Activated CD8-positive, alpha-beta memory T cell treated with anti-CD3 and anti-CD28 coated beads for 4 hours (primary cell): ENCODE measurements around the gene RABL3.
"Not testable (repeated sequence)": the region's sequence is repeated elsewhere in the genome, so short reads cannot be mapped to it uniquely, and the experiment has no call there.

ENCODE experiments used
- DNase-seq, 2 donors: peaks; one replicate each; pipeline ENCODE4 v3.0.0-alpha.2; 2020; ENCODE audit warnings: low read depth in 2 of 2

Gene RABL3, protein sequence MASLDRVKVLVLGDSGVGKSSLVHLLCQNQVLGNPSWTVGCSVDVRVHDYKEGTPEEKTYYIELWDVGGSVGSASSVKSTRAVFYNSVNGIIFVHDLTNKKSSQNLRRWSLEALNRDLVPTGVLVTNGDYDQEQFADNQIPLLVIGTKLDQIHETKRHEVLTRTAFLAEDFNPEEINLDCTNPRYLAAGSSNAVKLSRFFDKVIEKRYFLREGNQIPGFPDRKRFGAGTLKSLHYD

DNA sequence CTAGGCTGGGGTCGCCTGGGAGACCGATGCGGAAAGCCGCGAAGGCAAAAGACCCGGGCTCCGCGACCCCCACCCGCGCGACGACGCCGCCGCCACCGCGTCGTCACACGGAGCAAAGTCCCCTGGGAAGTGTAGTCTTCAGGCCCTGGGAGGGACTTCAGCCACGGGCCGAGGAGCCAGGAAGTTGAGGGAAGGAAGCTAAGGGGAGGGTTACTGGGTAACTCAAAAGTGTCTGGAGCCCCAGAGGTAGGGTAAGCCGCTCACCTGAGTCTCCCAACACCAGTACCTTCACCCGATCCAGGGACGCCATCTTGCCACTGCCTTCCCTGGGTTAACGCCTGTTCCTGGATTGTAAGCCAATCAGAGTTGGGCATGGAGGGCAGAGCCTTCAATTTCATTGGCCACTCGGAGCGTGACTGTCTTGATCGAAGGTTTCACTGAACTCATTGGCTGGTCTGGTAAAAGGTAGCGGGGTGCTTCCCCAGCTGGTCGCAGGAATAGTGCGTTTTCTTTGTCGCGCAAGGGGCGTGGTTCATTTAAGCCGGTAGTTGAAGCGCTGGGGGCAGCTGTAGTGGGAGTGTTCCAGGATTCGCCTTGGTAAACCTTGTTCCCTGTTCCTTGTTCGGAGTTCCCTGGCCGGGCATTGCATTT, at the start of gene RABL3, which contains the start of gene GTF2E1:
RABL3 (minus strand) TSS at position 319 of the 651 bp plus-strand sequence; CDS start at position 310, 9 bp downstream.
GTF2E1 (plus strand) TSS at position 547 of the 651 bp plus-strand sequence. CDS start 7,809 bp downstream, outside the sequence.
- peak; percentile 95 to 96 for DNase-seq

DNA sequence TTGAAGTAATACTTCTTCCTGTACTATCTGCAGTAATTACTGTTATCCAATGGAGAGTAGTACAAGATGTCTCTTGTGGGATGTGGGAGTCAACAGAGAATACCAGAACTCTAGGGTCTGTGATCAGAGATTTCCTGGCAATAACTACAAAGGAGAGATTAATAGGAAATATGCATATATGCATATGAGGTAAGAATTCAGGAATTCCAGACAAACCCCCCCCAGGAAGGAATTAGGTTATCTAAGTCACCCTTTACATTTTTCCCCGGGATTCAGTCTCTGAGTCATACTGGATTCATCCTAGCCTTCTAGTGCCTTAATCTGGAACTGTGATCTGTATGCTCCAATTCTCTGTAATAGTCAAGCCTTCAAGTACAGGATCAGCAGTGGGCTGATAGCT, 49.6 kb upstream of the RABL3 start:
- no peak for DNase-seq

DNA sequence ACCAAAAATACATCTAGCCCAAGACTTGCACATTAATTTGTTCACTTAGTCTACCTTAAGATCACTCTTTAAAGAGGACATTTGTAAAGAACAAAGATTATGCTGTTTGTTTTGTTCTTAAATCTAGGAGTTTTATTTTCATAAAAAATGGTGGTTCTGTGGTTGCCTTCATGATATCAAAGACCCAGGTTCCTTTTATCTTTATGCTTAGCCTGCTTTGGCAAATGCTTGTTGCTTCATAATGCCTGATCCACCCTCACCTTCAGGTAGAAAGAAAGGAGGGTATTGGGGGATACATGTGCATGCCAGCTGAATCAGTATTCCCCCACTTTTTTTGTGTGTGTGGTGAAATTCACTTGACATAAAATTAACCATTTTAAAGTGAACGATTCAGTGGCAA, 48.7 kb upstream of the RABL3 start:
- no peak for DNase-seq

DNA sequence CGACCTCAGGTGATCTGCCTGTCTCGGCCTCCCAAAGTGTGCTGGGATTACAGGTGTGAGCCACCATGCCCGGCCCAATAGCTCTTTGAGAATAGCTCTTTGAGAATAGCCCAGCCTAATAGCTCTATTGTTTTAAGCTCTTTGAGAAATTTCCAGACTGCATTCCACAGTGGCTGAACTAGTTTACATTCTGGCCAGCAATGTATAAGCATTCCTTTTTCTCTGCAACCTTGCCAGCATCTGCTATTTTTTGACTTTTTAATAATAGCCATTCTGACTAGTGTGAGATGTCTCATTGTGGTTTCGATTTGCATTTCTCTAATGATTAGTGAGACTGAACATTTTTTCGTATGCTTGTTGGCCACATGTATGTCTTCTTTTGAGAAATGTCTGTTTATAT, 43.5 kb upstream of the RABL3 start:
- not testable (repeated sequence) for DNase-seq

DNA sequence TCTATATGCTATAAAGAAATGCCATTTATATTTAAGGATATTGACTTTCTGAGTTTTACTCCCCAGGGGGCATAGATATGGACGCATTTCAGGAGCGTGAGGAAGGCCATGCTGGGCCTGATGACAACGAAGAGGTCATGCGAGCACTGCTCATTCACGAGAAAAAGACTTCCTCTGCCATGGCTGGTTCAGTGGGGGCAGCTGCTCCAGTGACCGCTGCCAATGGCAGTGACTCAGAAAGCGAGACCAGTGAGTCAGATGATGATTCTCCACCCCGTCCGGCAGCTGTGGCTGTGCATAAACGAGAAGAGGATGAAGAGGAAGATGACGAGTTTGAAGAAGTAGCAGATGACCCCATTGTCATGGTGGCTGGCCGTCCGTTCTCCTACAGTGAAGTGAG, 38.7 kb upstream of the RABL3 start:
- no peak for DNase-seq

DNA sequence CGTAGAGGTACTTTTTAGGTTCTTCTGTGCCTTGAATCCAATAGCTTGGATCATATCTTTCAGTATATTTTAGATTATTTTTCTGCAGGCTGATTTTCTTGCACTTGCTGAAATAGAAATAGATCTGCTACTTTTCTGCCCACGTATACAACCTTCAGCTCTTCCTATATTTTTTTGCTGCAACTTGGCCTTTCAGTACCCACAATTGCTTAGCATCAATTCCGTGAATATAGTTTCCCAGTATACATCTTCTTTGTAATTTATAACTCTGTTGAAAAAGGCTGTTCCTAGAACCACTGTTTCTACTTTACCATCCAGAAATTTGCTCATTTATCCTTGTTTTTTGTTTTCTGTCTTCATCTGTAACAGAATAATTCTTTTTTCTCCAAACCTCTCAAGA, 36.5 kb upstream of the RABL3 start:
- DNase-seq, result no peak

DNA sequence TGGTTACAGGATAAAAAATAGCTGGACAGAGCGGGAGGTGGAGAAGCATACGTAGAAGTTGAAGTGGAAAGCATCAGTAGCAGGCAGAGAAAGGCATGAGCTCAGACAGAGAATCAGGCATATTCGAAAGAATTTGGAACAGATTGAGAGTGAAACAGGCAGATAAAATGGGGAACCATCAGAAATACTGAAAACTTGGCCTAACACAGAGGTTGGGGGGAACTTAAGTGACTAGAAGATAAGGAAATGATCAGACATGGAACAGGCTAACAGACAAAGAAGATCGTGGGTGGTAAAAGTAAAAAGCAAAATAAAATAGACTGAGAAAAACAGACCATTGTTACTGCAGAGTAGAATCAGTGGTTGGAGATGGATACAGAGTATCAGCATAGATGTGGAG, 33.1 kb upstream of the RABL3 start:
- no peak for DNase-seq

DNA sequence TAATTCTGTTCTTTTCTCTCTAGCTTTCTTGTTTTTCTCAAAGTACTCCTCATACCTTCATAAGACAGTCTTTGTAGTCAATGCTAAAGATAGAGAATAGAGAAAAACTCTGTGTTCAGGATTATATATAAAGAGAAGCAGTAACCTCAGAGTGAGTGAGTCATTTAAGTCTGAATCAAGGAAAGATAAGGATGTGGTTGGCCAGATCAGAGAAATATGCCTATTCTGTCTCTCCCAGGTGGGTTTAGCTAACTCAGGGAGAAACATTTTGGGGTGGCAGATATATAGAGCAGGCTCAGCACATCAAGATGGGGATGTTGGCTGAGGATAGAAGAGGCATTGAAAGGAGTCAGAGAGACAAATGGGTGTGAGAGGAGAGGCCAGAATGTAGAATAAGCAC, 31.6 kb upstream of the RABL3 start:
- no peak for DNase-seq

DNA sequence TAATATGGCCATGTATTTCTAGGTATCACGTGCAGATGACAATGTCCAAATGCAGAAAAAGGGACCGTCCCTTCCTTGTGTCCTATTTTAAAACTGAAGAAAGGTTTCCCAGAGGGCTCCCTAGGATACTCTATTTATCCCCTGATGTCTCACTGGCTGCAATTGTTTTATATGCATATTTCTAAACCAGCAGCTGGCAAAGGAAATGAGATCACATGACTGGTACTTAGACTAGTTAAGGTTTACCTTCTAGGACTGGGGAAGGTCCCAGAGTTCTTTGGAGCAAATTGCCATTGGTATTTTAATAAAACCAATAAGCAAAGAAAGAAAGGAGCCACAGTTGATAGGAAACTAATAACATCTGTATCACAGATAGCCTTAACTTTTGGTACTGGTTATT, 29.8 kb upstream of the RABL3 start:
- DNase-seq, result no peak

DNA sequence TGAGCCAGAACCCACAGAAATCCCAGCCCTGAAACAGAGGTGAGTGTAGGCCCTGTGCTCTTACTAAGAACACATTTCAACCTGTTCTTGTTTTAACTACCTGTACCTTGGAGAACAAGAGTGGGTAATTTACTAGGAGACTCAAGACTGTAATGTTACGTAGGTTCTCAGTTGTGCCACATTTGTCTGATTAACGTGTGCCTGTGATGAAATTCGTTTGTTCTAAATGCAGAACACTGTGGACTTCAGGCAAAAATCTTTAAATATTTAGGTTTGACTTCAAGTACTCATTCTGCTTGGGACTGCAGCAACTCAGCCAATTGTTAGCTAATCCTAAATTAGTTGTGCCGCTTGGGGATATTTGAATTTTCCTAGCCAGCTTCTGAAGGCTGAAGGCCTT, 28.6 kb upstream of the RABL3 start:
- DNase-seq, result no peak

DNA sequence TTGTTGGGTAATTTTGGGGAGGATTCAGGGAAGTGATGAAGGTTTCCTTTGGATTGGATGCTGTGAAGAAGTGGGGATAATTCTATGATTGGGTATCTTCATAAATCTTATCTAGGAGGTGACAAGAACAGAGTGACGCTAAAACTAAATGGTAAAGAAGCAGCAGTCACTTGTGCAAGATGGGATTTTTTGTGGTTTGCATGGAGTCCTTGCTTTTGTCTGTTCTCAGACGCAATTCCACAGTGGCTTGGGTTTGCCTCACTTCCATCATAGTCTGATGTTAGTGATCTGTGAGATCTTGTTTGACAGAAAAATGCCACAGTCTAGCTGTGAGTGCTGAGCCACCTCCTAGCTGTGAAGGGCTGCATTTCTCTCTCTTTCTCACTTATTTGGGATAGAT, 27.1 kb upstream of the RABL3 start:
- no peak for DNase-seq

DNA sequence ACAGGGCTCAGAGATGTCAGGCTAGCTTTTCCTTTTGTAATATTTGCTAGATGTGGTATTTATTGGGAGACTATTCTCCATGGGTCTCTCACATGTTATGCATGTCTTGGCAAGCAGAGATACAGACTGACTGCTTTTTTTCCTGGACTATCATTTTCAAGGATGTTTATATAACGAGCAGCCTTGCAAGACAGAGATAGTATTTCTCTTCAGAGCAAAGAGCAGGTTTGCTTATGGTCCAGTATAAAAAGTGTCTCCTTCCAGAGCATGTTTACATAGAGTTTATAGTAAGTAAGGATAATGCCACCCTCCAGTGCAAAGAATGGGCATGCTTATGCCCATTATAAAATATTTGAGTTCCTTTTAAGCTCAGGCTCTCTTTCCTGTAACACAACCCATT, 24.8 kb upstream of the RABL3 start:
- no peak for DNase-seq

DNA sequence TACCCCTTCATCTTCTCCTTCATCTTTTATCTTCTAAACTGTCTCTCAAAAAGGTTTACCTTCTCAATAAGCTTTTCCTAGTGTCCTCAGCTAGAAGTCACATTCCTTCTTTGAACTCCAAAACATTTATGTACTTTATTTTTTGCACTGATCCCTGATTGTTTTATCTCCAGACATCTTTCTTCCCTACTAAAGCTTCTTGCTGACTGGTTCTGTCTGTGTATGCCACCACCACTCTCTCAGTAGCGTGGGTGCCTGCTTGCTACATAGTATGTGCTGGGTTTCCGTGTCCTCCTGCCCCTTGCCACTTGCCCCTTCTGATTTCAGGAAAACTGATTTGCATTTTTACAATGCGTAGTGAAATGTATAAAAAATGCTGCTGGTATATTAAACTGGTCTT, 24.3 kb upstream of the RABL3 start:
- DNase-seq, result no peak

DNA sequence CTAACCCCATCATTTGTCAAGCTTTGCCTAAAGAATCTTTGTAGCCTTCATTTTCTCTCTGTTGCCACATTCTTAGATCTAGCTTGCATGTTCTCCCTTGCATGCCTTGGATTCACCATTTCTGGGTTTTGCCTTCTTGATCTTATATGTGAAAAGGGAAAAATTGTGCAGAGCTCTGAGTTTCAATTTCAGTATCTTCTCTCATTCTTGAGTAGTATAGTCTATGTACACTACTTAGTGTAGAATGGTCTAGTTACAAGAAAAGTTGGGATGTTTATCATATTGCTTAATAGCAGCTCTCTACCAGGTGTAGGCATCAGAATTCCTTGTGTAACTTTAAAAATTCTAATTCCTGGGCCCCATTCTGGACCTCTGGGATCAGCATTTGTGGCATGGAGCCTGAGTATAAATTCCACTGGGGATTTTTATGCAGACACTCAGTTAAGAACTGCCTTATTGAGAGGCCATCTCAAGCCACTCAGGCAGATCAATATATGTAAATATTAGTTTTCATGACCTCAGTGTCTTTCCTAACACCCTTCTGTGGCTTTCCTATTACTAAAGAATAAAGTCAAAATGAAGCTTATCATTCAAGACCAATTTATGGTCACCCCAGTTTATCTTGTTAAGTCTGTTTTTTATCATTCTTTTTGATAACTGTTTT, 23.6 kb upstream of the RABL3 start:
- no peak for DNase-seq

DNA sequence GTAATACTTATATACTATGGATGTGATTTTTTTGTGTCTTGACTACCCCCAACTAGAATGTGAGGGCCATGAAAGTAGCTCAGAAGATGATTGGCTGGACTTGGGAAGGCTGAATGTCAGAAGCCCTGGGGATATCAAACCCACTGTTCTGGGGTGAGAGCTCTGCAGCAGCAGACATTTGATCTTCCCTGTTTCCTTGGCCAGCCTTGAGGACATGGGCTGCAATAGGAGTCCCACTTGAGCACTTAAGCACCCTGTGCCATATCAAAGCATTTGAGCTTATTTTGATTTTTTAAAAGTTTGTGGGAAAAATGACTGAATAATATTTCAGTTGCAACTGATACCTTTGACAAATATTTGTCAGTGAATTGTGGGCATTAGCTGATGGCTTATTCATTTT, 21.9 kb upstream of the RABL3 start:
- no peak for DNase-seq

DNA sequence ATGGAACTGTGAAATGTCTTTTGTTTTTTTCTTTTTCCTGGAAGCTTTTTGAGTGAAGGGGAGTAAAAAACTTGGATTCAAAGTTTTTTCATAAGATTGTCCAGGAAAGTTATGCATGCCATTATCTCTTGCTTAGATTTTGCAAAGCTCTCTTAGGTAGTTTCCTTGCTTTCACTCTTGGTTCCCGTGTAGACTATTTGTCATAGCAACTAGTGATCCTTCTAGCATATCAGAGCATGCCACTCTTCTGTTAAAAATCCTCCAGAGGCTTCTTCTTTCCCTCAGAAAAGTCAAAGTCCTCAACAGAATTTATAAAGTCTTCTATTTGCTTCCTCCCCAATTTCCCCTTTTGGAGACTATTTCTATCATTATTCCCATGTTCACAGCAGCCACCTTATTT, 21.3 kb upstream of the RABL3 start:
- DNase-seq, result no peak

DNA sequence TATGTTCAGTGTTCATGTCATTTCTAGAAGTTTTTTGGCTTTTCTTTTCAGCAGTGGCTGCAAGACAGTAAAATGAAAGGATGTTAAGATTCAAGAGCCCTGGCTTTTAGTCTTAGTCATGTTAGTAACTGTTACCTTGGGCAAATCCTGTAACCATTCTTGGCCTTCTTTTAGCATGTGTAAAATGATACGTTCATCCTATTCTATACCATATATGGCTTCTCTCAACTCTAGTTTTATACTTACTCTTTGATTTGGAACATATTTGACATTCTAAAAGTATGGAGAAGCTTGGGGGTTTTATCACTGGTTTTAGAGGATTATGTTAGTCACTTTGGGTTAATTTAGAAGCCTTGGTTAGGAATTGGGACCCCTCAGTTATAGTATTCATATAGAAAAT, 20.3 kb upstream of the RABL3 start:
- no peak for DNase-seq

DNA sequence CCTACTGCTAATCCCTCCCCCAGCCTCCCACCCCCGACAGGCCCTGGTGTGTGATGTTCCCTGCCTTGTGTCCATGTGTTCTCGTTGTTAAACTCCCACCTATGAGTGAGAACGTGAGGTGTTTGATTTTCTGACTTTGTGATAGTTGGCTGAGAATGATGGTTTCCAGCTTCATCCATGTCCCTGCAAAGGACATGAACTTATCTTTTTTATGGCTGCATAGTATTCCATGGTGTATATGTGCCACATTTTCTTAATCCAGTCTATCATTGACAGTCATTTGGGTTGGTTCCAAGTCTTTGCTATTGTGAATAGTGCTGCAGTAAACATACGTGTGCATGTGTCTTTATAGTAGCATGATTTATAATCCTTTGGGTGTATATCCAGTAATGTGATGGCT, 16.2 kb upstream of the RABL3 start:
- DNase-seq, result not testable (repeated sequence)

DNA sequence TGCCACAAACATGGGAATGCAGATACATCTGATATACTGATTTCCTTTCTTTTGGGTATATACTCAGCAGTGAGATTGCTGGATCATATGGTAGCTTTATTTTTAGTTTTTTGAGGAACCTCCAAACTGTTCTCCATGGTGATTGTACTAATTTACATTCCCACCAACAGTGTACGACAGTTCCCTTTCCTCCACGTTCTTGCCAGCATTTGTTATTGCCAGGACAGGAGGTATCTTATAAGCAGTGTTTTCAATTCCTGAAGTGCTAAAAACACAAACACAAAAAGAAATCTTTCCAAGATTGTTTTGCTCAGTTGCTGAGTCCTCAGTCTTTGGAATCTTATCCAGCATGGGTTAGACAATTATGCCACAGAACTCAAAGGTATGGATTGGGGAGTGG, 13.7 kb upstream of the RABL3 start:
- no peak for DNase-seq

DNA sequence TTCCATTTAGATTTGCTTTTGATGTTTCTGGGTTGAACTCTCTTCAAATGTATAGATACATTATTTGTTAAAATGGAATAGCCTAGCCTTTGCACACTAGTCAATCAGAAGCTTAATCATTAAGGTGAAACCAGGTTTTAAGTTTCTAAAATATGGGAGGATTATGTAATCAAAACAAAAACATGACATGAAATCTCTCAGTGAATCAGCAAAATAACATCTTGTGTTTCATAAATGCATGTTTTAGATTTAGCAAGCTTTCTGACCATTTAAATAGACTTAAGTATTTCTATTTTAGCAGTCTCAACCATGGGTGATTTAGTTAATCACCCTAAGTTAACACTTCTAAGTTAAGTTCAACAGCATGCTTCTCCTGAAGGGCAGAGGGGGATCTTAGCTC, 11.5 kb upstream of the RABL3 start:
- DNase-seq, result no peak

DNA sequence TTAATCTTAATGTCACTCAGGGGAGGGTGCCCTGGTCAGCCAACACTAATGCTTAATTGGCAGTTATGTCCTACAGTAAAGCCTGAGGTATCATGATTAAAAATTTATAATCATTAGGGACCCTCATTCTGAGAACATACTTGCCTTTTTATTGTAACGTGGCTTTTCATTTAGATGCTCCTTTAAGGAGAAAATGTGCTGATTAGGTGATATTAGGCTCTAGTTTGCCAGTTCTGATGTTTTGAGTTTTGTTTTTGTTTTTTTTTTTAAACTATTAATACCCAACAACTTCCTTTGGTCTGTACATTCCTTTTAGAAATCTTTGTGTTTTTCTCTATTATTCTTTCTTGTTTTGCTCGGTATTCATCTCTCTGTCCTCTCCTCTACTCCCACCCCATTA, 10.5 kb upstream of the RABL3 start:
- DNase-seq, result no peak

DNA sequence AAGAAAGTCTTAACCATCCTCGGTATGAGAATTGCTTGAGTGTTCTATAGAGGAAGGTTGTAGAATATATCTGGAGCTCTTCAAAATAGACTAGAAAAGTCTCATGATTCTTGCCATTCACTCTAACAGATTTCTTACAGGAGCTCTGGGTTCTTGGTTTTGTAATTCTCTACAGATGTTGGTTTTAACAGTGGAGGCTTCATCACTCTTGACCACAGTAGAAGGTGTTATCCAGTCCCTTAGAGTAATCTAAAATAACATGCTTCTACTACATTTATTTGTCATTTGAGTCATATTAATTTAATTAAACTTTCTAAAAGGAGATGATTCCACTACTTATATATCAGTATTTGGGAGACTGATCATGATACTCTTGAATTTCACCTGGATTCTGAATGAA, 9.9 kb upstream of the RABL3 start:
- no peak for DNase-seq

DNA sequence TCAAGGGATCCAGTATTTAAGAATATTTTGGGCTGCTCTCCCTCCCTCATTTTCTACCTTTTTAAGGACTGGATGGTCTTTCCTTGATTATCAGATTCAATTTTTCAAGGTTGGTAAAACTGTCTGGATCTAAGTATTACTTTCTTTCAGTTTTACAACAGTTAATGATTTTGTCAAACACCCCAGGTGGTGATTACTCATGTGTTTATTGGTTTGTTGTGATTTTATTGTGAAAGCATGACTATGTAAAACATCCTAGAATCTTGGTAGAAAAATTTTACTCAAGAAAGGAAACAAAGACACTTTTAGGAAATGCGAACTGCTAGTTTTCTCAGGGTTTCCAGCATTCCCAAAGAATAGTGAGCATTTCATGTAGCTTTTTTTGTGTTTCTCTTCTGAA, 7.5 kb upstream of the RABL3 start:
- DNase-seq, result no peak
